Right lobe of liver (tissue), 4 donors: ENCODE measurements around the gene CACNA2D4.

Experiments
- CTCF ChIP-seq, 4 donors: fragments of 200-600 bp in 3 of 4; fragments of 450-650 bp in 1 of 4; IDR thresholded peaks; one replicate each; pipeline versions ENCODE4 v1.5.1 to v1.8.0; 2016 to 2022; ENCODE audit warnings: antibody characterized with exemption in 4 of 4, mild to moderate bottlenecking in 2 of 4
- POLR2A ChIP-seq: fragments of 450-650 bp; IDR thresholded peaks from one replicate; pipeline ENCODE4 v1.6.1; 2017; ENCODE audit warnings: antibody characterized with exemption, mild to moderate bottlenecking
- donor health status: DM: no; HTN: no; CAD: no.
- donor health status: DM: no; HTN: no; CAD: no.
- donor health status: DM: no; HTN: yes; CAD: no.

- no peak for TF ChIP-seq POLR2A
- TF ChIP-seq CTCF (IDR thresholded peaks at IDR 0.05), result no peak
Observed at GRCh38 chr12:1811281-1811947, 107.0 kb downstream of the CACNA2D4 start.
